GM19452 (cell line): ENCODE data around the gene FANCD2.
"Not testable (repeated sequence)": the region's sequence is repeated elsewhere in the genome, so short reads cannot be mapped to it uniquely, and the experiment has no call there.

Experiments used
- ATAC-seq: cut with Tn5 transposase; IDR thresholded peaks from one replicate; pipeline ENCODE4 v1.9.1; 2021; ENCODE audit not compliant: unreplicated experiment

The FANCD2 gene

GRCh38 chr3:10026084-10026890 is at the start of gene FANCD2:
Gene FANCD2 (plus strand): TSS chr3:10026437. CDS start chr3:10028658, 2,221 bp downstream.
- peak; percentile 89 for ATAC-seq

GRCh38 chr3:9976721-9977709 is 49.2 kb upstream of the FANCD2 start:
- no peak for ATAC-seq

GRCh38 chr3:9978710-9979305 is 47.4 kb upstream of the FANCD2 start:
- ATAC-seq = no peak

DNA sequence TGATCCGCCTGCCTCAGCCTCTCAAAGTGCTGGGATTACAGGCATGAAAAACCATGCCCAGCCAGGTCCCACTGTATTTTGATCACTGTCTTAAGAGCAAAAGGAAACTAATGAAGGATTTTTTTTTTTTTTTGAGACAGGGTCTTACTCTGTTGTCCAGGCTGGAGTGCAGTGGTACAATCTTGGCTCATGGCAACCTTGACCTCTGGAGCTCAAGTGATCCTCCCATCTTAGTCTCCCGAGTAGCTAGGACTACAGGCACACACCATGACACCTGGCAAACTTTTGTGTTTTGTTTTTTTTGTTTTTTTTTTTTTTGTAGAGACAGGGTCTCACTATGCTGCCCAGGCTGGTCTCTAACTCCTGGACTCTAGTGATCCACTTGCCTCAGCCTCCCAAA is 46.0 kb upstream of the FANCD2 start:
- no peak for ATAC-seq

- peak; percentile 31 for ATAC-seq
Measured at GRCh38 chr3:9986230-9986725, 40.0 kb upstream of the FANCD2 start.

DNA sequence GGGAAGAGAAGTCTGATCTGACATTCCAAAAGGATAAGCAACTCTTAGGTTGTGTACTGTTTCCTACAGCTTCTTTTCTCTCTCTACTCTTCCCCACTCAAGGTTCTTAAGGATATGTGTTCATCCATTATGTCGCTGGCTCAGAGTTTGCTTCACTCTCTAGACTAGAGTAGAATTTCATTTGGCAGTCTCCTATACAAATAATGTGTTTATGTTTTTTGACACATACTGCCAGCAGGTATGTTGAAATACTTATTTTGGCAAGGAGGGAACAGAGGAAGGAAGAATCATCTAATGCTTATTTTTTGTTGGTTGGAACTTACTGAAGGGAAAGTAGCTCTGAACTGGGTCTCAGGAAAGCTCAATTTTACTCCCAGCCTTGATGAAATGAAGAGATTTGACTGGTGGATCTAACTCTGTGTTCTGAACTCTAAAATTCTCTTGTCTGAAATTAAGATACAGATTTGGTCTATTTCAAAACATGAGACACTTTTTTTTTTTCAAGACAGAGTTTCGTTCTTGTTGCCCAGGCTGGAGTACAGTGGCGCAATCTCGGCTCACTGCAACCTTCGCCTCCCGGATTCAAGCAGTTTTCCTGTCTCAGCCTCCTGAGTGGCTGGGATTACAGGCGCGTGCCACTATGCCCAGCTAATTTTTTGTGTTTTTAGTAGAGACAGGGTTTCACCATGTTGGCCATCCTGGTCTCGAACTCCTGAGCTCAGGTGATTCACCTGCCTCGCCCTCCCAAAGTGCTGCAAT is 32.0 kb upstream of the FANCD2 start:
- no peak for ATAC-seq

DNA sequence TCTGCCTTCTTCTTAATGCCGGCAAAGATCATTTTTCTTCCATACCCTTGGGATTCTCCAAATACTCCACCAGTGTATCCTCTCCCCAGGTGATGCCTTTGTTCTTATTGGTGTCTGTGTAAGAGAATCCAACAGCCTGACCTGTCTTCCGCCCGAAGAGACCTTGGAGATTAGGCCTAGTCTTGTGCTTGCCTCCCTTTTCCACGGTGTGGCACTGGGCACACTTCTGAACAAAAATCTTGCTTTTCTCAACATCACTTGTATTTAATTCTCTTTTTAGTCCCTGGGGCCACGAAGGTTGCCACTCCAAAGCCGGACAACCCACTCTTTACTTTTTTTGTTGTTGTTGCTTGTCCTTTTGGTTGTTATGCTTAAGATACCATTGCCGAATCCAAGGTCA is 25.6 kb upstream of the FANCD2 start:
- no peak for ATAC-seq

GRCh38 chr3:10002951-10003350 is 23.3 kb upstream of the FANCD2 start:
- ATAC-seq = no peak

DNA sequence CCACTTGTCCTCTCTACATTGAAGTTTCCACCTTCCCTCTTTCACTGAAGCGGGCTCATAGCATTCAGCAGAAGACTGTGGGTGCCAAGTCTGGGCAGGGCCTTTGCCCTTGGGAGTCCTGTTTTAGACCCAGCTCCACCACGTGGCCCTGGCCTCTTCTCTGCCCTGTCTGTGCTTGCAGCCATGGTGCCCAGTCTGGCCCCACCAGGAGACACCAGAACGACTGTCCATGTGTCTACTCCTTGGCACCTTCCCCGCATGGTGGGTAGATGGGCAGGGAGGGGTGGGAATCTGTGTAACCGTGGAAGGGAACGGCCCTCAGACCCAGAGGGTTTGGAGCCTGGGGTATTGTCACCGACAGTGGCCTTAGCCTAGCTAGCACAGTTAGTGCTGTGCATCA is 21.7 kb upstream of the FANCD2 start:
- no peak for ATAC-seq

DNA sequence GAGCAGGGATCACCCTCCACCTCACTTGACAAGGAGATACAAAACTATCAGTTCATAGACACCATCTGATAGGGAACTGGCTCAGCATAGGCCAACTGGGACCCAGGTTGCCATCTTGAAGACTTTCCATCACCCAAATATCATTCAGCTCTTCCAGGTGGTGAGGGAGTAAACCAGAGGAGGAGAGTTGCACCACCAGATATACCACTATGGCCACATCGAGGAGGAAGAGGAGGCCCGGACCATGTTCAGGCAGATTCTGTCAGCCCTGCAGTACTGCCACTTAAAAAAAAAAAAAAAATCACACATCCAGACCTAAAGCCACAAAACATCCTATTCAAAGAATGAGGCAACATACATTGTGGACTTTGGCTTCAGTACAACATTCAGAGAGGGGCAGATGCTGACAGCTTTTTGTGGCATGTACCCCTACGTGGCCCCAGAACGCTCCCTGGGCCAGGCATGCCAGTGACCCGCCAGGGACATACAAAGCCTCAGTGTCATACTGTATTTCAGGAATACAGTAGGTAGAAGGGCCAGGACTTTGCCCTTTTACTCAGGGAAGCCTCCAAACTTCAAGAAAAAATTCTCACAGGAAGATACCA is 21.2 kb upstream of the FANCD2 start:
- no peak for ATAC-seq

- ATAC-seq = no peak
Measured at GRCh38 chr3:10006048-10006761, 20.0 kb upstream of the FANCD2 start.

- ATAC-seq = no peak
Measured at GRCh38 chr3:10006762-10007090, 19.5 kb upstream of the FANCD2 start.

DNA sequence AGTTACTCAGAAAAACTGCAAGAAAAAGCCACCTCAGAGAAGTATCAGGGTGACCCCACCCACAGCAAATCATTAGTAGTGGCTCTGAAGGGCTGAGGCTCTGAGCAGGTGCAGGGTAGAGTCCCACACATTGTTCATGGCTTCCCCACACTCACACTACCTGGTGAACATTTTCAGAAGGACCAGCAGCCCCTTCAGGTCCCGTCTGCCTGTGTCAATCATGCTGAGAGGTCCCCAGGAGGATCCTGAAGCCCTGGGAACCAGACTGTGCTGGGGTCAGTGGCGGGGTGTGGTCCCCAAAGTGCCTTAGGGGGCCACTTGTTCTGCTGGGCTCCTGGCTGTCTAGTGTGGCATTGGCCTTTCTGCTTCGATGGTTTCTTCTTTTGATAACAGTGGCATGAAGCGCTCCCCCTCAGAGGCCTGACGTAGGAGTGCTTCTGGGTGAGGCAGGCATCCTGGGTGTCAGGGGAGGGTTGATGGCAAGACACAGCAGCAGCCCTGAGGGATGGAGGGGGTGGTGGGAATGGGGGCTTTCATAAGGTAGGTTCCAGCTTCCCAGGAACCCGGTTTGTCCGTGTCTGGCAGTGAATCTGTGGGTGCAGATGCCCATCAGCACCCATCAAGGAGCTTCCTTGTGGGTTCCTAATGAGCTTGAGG is 19.0 kb upstream of the FANCD2 start:
- no peak for ATAC-seq

GRCh38 chr3:10008216-10008587 is 18.0 kb upstream of the FANCD2 start:
- not testable (repeated sequence) for ATAC-seq

DNA sequence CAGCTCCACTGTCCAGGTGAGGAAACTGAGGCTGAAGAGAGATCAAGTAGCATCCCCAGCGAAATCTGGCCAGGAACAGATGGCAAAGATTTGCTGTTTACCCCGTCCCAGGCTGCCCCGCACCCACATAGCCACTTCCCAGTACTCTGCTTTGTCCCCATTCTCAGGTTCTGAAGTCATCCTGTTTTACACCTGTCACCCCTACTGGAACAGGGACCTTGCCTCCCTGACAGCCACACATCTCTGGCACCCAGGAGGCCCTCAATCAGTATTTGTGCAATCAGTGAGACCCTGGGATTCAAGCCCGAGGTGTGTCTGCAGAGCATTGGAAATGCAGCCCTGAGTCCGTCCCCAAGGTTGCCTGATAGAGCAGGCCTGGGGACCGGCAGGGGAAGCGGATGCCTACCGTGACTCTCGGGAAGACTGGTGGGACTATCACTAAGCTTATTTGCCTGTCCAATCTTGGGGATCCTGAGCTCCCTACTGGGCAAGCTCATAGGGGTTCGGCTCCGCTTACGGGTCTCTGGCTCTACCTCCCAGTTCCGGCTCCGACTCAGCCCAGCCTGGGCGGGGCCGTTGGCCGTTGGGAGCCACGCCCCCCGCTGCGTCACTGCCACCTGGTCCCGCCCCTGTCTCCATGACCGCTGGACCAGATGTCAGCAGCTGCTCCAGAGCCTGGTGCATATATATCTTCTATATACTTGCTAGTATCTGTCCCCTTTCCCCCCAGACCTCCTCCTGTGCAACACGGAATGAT is 17.5 kb upstream of the FANCD2 start:
- peak; percentile 71 for ATAC-seq

DNA sequence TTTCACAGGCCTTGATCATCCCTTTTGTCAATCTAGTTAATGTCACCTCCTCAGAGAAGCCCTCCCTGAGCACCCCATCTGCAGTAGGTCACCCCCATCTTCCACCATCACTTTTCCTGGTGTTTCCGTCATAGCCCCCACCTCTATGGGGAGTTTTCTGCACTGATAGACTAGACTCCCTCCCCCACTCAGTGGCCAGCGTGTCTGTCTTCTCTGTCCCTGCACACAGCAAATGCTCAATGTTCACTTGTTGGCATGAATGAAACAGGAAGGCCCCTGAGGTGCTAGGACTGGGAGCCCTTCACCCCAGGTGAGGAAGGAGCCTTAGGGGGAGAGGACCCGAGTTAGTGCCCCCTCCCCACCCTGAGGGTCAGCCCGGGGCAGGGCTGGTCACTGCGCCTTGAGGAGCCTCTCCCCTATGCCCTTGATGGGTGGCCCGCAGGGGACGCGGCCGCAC is 15.8 kb upstream of the FANCD2 start:
- ATAC-seq = no peak

GRCh38 chr3:10010878-10011465 is 15.3 kb upstream of the FANCD2 start:
- ATAC-seq = peak; percentile 84

- ATAC-seq = no peak
Measured at GRCh38 chr3:10011631-10012030, 14.6 kb upstream of the FANCD2 start.
